H9 (cell line): Measurements from ENCODE around the gene DLGAP4. TPM values are rescaled to one million over a fixed set of nuclear protein-coding genes. Genes with fewer than 3 reads are reported as not detected.

Source experiments
- DNase-seq: peaks from one replicate; pipeline ENCODE4 v3.0.0-alpha.2; 2017
- H2AFZ ChIP-seq: one replicate; pipeline ENCODE4 v1.6.1; 2013; ENCODE audit warnings: mild to moderate bottlenecking, low read length, control low read depth, moderate library complexity
- H2AK5ac ChIP-seq: 2 replicates; pipeline ENCODE4 v1.6.1; 2013; ENCODE audit warnings: low read length, control low read depth, mixed read lengths; ENCODE audit not compliant: insufficient read length
- H2BK120ac ChIP-seq: one replicate; pipeline ENCODE4 v1.6.1; 2013; ENCODE audit warnings: low read depth, mild to moderate bottlenecking, low read length, control low read depth, inconsistent platforms; ENCODE audit not compliant: poor library complexity, severe bottlenecking
- H2BK12ac ChIP-seq: 2 replicates; pipeline ENCODE4 v1.6.1; 2013; ENCODE audit warnings: low read length, control low read depth, mixed read lengths, low read depth; ENCODE audit not compliant: insufficient read length
- H2BK15ac ChIP-seq: 2 replicates; pipeline ENCODE4 v1.6.1; 2013; ENCODE audit warnings: low read depth, low read length, control low read depth
- H2BK20ac ChIP-seq: one replicate; pipeline ENCODE4 v1.6.1; 2013; ENCODE audit warnings: low read depth, mild to moderate bottlenecking, low read length, control low read depth, inconsistent platforms; ENCODE audit not compliant: poor library complexity, severe bottlenecking
- H2BK5ac ChIP-seq: 2 replicates; pipeline ENCODE4 v1.6.1; 2013; ENCODE audit warnings: low read length, control low read depth, mixed read lengths; ENCODE audit not compliant: insufficient read length
- H3K14ac ChIP-seq: 2 replicates; pipeline ENCODE4 v1.6.1; 2013; ENCODE audit warnings: low read length, control low read depth; ENCODE audit not compliant: insufficient read depth
- H3K18ac ChIP-seq: 2 replicates; pipeline ENCODE4 v1.6.1; 2013; ENCODE audit warnings: low read depth, mild to moderate bottlenecking, mixed read lengths, low read length, control low read depth; ENCODE audit not compliant: insufficient read length
- H3K23ac ChIP-seq: 2 replicates; pipeline ENCODE4 v1.6.1; 2013; ENCODE audit warnings: low read length, control low read depth, mixed read lengths, low read depth; ENCODE audit not compliant: insufficient read length
- H3K23me2 ChIP-seq: 2 replicates; pipeline ENCODE4 v1.6.1; 2013; ENCODE audit warnings: low read depth, mild to moderate bottlenecking, mixed read lengths, low read length, control low read depth; ENCODE audit not compliant: insufficient read length, poor library complexity, severe bottlenecking
- H3K27ac ChIP-seq: 2 replicates; pipeline ENCODE4 v1.5.1; 2013; ENCODE audit warnings: low read length, control low read depth, mixed read lengths, low read depth; ENCODE audit not compliant: insufficient read length
- H3K27me3 ChIP-seq: 2 replicates; pipeline ENCODE4 v1.6.1; 2013; ENCODE audit warnings: low read length, control low read depth, inconsistent platforms; ENCODE audit not compliant: insufficient read depth
- H3K4ac ChIP-seq: 2 replicates; pipeline ENCODE4 v1.6.1; 2013; ENCODE audit warnings: low read depth, mild to moderate bottlenecking, control low read depth, inconsistent platforms, low read length, moderate library complexity
- H3K4me1 ChIP-seq: 2 replicates; pipeline ENCODE4 v1.6.1; 2013; ENCODE audit warnings: low read length, control low read depth, inconsistent platforms; ENCODE audit not compliant: insufficient read depth
- H3K4me2 ChIP-seq: 2 replicates; pipeline ENCODE4 v1.6.1; 2013; ENCODE audit warnings: low read length, control low read depth, mixed read lengths; ENCODE audit not compliant: insufficient read length, insufficient read depth
- H3K56ac ChIP-seq: 2 replicates; pipeline ENCODE4 v1.6.1; 2013; ENCODE audit warnings: low read depth, mild to moderate bottlenecking, mixed read lengths, low read length, control low read depth; ENCODE audit not compliant: insufficient read length
- H3K79me1 ChIP-seq: 2 replicates; pipeline ENCODE4 v1.6.1; 2013; ENCODE audit warnings: low read depth, mild to moderate bottlenecking, moderate library complexity, low read length, control low read depth, inconsistent platforms; ENCODE audit not compliant: insufficient read depth, poor library complexity, severe bottlenecking
- H3K79me2 ChIP-seq: 2 replicates; pipeline ENCODE4 v1.6.1; 2013; ENCODE audit warnings: low read length, control low read depth, inconsistent platforms; ENCODE audit not compliant: insufficient read depth
- H3K9ac ChIP-seq: 2 replicates; pipeline ENCODE4 v1.6.1; 2013; ENCODE audit warnings: low read length, control low read depth, mixed read lengths; ENCODE audit not compliant: insufficient read length; ENCODE audit errors: extremely low read depth
- H3K9me3 ChIP-seq: one replicate; pipeline ENCODE4 v1.6.1; 2013; ENCODE audit warnings: low read depth, low read length, inconsistent platforms; ENCODE audit not compliant: control insufficient read depth
- H3T11ph ChIP-seq: one replicate; pipeline ENCODE4 v1.6.1; 2013; ENCODE audit warnings: mild to moderate bottlenecking, low read length, control low read depth, inconsistent platforms
- H4K20me1 ChIP-seq: one replicate; pipeline ENCODE4 v1.6.1; 2013; ENCODE audit not compliant: control insufficient read depth, insufficient read length, insufficient read depth
- H4K5ac ChIP-seq: 2 replicates; pipeline ENCODE4 v1.6.1; 2013; ENCODE audit warnings: low read depth, mild to moderate bottlenecking, mixed read lengths, low read length, control low read depth; ENCODE audit not compliant: insufficient read length
- H4K8ac ChIP-seq: replicated peaks from 2 replicates; pipeline ENCODE4 v1.6.1; 2013; ENCODE audit warnings: low read length, control low read depth, mixed read lengths, low read depth; ENCODE audit not compliant: insufficient read length
- H4K91ac ChIP-seq: 2 replicates; pipeline ENCODE4 v1.6.1; 2013; ENCODE audit warnings: low read depth, mild to moderate bottlenecking, moderate library complexity, mixed read lengths, low read length, control low read depth; ENCODE audit not compliant: insufficient read length
- H3K27ac Mint-ChIP-seq, 3 experiments: 2 replicates in 2 of 3; 3 replicates in 1 of 3; pipeline ENCODE4 v1.8.0; 2020 to 2021; ENCODE audit warnings: mixed read lengths in 3 of 3, mild to moderate bottlenecking in 1 of 3, moderate library complexity in 1 of 3
- H3K27me3 Mint-ChIP-seq: 2 replicates; pipeline ENCODE4 v1.8.0; 2021; ENCODE audit warnings: low read depth, mild to moderate bottlenecking, moderate library complexity, mixed read lengths
- H3K36me3 Mint-ChIP-seq, 3 experiments: 2 replicates in 2 of 3; 3 replicates in 1 of 3; pipeline ENCODE4 v1.8.0; 2020 to 2021; ENCODE audit warnings: low read depth in 3 of 3, mixed read lengths in 3 of 3; ENCODE audit not compliant: insufficient read depth in 1 of 3
- H3K4me1 Mint-ChIP-seq, 2 experiments: 2 replicates each; pipeline ENCODE4 v1.8.0; 2020; ENCODE audit warnings: mixed read lengths in 2 of 2
- H3K4me3 Mint-ChIP-seq, 2 experiments: 2 replicates in 1 of 2; 3 replicates in 1 of 2; pipeline ENCODE4 v1.8.0; 2020 to 2021; ENCODE audit warnings: mild to moderate bottlenecking in 2 of 2, mixed read lengths in 2 of 2, moderate library complexity in 1 of 2
- H3K9me3 Mint-ChIP-seq, 2 experiments: 2 replicates in 1 of 2; 3 replicates in 1 of 2; pipeline ENCODE4 v1.8.0; 2020; ENCODE audit warnings: mild to moderate bottlenecking in 2 of 2, mixed read lengths in 2 of 2, moderate library complexity in 1 of 2
- WGBS: extraction: QIAGEN DNeasy Blood & Tissue Kit; methylation state at CpG from one replicate; pipeline ENCODE4 v1.1.7; 2013; ENCODE audit warnings: missing lambda C conversion rate, low lambda C conversion rate, mixed read lengths; ENCODE audit not compliant: insufficient read length; ENCODE audit errors: extremely low coverage; 5-methylcytosine and 5-hydroxymethylcytosine counted together
- total RNA-seq: library from RNA; stranded (reverse); gene quantifications from 2 replicates; pipeline ENCODE4 v1.2.1, GENCODE V29; 2021
- TF ChIP-seq, protein P1 (sequence below): fragments of 200-600 bp; sonication (generic); conservative IDR thresholded peaks from 3 replicates; pipeline ENCODE4 v1.8.0; 2021; ENCODE audit warnings: antibody characterized with exemption, mild to moderate bottlenecking

DLGAP4 gene
- total RNA-seq, 1 experiment from 2014 or later = 48.0 TPM

DNA sequence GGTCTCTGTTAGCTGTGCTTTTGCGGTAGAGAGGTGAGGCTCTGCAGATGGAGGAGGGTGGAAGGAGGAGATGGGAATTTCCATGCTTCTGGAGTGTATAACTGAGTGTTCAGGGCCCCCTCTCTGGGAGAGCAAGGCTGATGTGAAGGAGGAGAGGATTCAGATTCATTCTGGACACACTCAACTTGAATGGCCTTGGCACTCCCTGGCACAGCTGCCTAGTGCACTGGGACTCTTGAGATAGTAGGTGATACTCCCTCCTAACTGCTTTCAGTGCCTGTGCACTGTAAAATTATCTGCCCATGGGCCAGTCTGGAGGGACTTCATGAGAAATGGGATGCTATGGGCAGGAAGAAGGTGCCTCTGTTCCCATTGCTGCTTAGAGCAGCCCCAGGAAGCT, 180.9 kb downstream of the DLGAP4 start:
- H3K4ac ChIP-seq = no peak overlapping the region
- H3K4me3 Mint-ChIP-seq = no peak overlapping the region
- H2BK120ac ChIP-seq = no peak overlapping the region
- H3K9me3 ChIP-seq = no peaks in the 10 kb centered on the region
- H3K23ac ChIP-seq = no peak overlapping the region
- no peaks in the 10 kb centered on the region for H3K27me3 ChIP-seq
- no peaks in the 10 kb centered on the region; the same call in 1 of the 2 replicates for H3K27me3 Mint-ChIP-seq
- no peaks in the 10 kb centered on the region for H3K4me1 ChIP-seq
- no peak overlapping the region for H3K27ac ChIP-seq
- H3T11ph ChIP-seq = no peak overlapping the region
- no peak overlapping the region for H3K14ac ChIP-seq
- H3K4me1 Mint-ChIP-seq = peaks cover 12% of the 10 kb centered on the region in 2 experiments
- no peak overlapping the region for H4K8ac ChIP-seq
- H2AFZ ChIP-seq = no peak overlapping the region
- no peak overlapping the region for H2BK5ac ChIP-seq
- peak overlapping the region; percentile 43 for H4K5ac ChIP-seq
- no peak overlapping the region for H2BK12ac ChIP-seq
- no CpG with 5 or more reads among the region's 1 CpG for WGBS
- TF ChIP-seq, protein P1, sequence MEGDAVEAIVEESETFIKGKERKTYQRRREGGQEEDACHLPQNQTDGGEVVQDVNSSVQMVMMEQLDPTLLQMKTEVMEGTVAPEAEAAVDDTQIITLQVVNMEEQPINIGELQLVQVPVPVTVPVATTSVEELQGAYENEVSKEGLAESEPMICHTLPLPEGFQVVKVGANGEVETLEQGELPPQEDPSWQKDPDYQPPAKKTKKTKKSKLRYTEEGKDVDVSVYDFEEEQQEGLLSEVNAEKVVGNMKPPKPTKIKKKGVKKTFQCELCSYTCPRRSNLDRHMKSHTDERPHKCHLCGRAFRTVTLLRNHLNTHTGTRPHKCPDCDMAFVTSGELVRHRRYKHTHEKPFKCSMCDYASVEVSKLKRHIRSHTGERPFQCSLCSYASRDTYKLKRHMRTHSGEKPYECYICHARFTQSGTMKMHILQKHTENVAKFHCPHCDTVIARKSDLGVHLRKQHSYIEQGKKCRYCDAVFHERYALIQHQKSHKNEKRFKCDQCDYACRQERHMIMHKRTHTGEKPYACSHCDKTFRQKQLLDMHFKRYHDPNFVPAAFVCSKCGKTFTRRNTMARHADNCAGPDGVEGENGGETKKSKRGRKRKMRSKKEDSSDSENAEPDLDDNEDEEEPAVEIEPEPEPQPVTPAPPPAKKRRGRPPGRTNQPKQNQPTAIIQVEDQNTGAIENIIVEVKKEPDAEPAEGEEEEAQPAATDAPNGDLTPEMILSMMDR = no peak
- H3K4me2 ChIP-seq = no peak overlapping the region
- H3K56ac ChIP-seq = peak overlapping the region; percentile 6
- no peak overlapping the region for H4K91ac ChIP-seq
- no peaks in the 10 kb centered on the region for H3K36me3 Mint-ChIP-seq
- no peak overlapping the region for H2BK15ac ChIP-seq
- H3K9me3 Mint-ChIP-seq = no peaks in the 10 kb centered on the region
- H3K79me1 ChIP-seq = no peaks in the 10 kb centered on the region
- H4K20me1 ChIP-seq = no peaks in the 10 kb centered on the region
- no peak for DNase-seq
- H3K79me2 ChIP-seq = no peaks in the 10 kb centered on the region
- no peaks in the 10 kb centered on the region for H3K23me2 ChIP-seq
- no peak overlapping the region for H2BK20ac ChIP-seq
- peak overlapping the region; percentile 50 to 86 (median 78); a peak in 5 of 7 replicates for H3K27ac Mint-ChIP-seq
- no peak overlapping the region for H3K9ac ChIP-seq
- no peak overlapping the region for H2AK5ac ChIP-seq
- H3K18ac ChIP-seq = no peak overlapping the region
